ENCODE data around the gene INSIG1. TPM values are rescaled to one million over a fixed set of nuclear protein-coding genes. Genes with fewer than 3 reads are reported as not detected.

The INSIG1 gene
- total and polyA plus RNA-seq, 4 donors: 54.2 to 264 (median 119) TPM

- Histone ChIP-seq H3K4me1 (ENCODE audit: control insufficient read depth in 5 of 5, insufficient read depth in 5 of 5, low read length in 5 of 5) (peaks cover 5 to 19% (median 14%) of the 10 kb centered on the region in 5 donors), H3K27me3 (ENCODE audit: control insufficient read depth in 3 of 3, insufficient read depth in 3 of 3, low read length in 2 of 3) (no peaks in the 10 kb centered on the region), H3K27ac (ENCODE audit: low read depth in 1 of 2, low read length in 1 of 2) (peak overlapping the region; percentile 86 to 97), H3K4me3 (peak overlapping the region; percentile 78), H3K36me3 (ENCODE audit: control insufficient read depth in 4 of 4, insufficient read depth in 4 of 4, low read length in 4 of 4) (peaks cover 0 to 8% (median 1%) of the 10 kb centered on the region in 4 donors), H3K9ac (ENCODE audit: insufficient read depth in 1 of 2, low read length in 2 of 2) (peak overlapping the region in 1 of 2 donors; percentile 52), H3K9me3 (ENCODE audit: control insufficient read depth in 4 of 4, insufficient read depth in 3 of 4, low read length in 3 of 4) (peaks cover 0 to 4% (median 0%) of the 10 kb centered on the region in 4 donors)
- no peak for TF ChIP-seq CTCF (IDR thresholded peaks at IDR 0.05; ENCODE audit: control extremely low read depth, extremely low read depth)
- WGBS, 2 donors: 0 to 1% methylated on average over 27 of the region's 27 CpGs
- ATAC-seq (ENCODE audit: insufficient read depth, low FRiP score): peak; percentile 80
- DNase-seq: peak; percentile 92 to 96 (median 93)
Observed at GRCh38 chr7:155298834-155299534, 1.3 kb downstream of the INSIG1 start.

GRCh38 chr7:155299535-155300202 lies 2.0 kb downstream of the INSIG1 start:
- ATAC-seq (ENCODE audit: insufficient read depth, low FRiP score): no peak
- H3K27me3 ChIP-seq (ENCODE audit: control insufficient read depth in 3 of 3, insufficient read depth in 3 of 3, low read length in 2 of 3): no peaks in the 10 kb centered on the region
- no peak overlapping the region for H3K9ac ChIP-seq (ENCODE audit: insufficient read depth in 1 of 2, low read length in 2 of 2)
- peaks cover 0 to 10% (median 1%) of the 10 kb centered on the region in 4 donors for H3K36me3 ChIP-seq (ENCODE audit: control insufficient read depth in 4 of 4, insufficient read depth in 4 of 4, low read length in 4 of 4)
- H3K4me3 ChIP-seq: peak overlapping the region; percentile 65
- peak in 1 of 3 donors; percentile 20 for DNase-seq
- no peak for TF ChIP-seq CTCF (IDR thresholded peaks at IDR 0.05; ENCODE audit: control extremely low read depth, extremely low read depth)
- WGBS, 2 donors: 27 to 40% methylated on average over 8 of the region's 8 CpGs
- peaks cover 0 to 4% (median 0%) of the 10 kb centered on the region in 4 donors for H3K9me3 ChIP-seq (ENCODE audit: control insufficient read depth in 4 of 4, insufficient read depth in 3 of 4, low read length in 3 of 4)
- H3K27ac ChIP-seq (ENCODE audit: low read depth in 1 of 2, low read length in 1 of 2): peak overlapping the region; percentile 36 to 86
- peaks cover 5 to 19% (median 14%) of the 10 kb centered on the region in 5 donors for H3K4me1 ChIP-seq (ENCODE audit: control insufficient read depth in 5 of 5, insufficient read depth in 5 of 5, low read length in 5 of 5)

- TF ChIP-seq CTCF (IDR thresholded peaks at IDR 0.05; ENCODE audit: control extremely low read depth, extremely low read depth): no peak
- peaks cover 0 to 14% (median 1%) of the 10 kb centered on the region in 4 donors for H3K36me3 ChIP-seq (ENCODE audit: control insufficient read depth in 4 of 4, insufficient read depth in 4 of 4, low read length in 4 of 4)
- peaks cover 0 to 4% (median 0%) of the 10 kb centered on the region in 4 donors for H3K9me3 ChIP-seq (ENCODE audit: control insufficient read depth in 4 of 4, insufficient read depth in 3 of 4, low read length in 3 of 4)
- H3K9ac ChIP-seq (ENCODE audit: insufficient read depth in 1 of 2, low read length in 2 of 2): no peak overlapping the region
- H3K4me1 ChIP-seq (ENCODE audit: control insufficient read depth in 5 of 5, insufficient read depth in 5 of 5, low read length in 5 of 5): peaks cover 5 to 19% (median 14%) of the 10 kb centered on the region in 5 donors
- ATAC-seq (ENCODE audit: insufficient read depth, low FRiP score): no peak
- no peaks in the 10 kb centered on the region for H3K27me3 ChIP-seq (ENCODE audit: control insufficient read depth in 3 of 3, insufficient read depth in 3 of 3, low read length in 2 of 3)
- no peak for DNase-seq
- 59 to 78% methylated on average over 11 of the region's 11 CpGs for WGBS, 2 donors
- peak overlapping the region in 1 of 2 donors; percentile 46 for H3K27ac ChIP-seq (ENCODE audit: low read depth in 1 of 2, low read length in 1 of 2)
- H3K4me3 ChIP-seq: peak overlapping the region; percentile 22
Observed at GRCh38 chr7:155300641-155301452, 3.2 kb downstream of the INSIG1 start.
